ENCODE measurements around the gene CCDC88C.

GRCh38 chr14:91349481-91350074, 68.0 kb downstream of the CCDC88C start:
- no peak for TF ChIP-seq CTCF (IDR thresholded peaks at IDR 0.05; ENCODE audit: insufficient read depth, low read depth, low read length)
- TF ChIP-seq EZH2 (IDR thresholded peaks at IDR 0.05; ENCODE audit: insufficient read depth, low read length) = no peak
